Frontal cortex (tissue), 4 donors: Measurements from ENCODE around the gene ZNF398. TPM values are rescaled to one million over a fixed set of nuclear protein-coding genes. Genes with fewer than 3 reads are reported as not detected.
"Not testable (repeated sequence)": the region's sequence is repeated elsewhere in the genome, so short reads cannot be mapped to it uniquely, and the experiment has no call there.

Source experiments
- DNase-seq, 2 donors: peaks; one replicate each; pipeline ENCODE4 v3.0.0; 2012; ENCODE audit warnings: low spot score in 2 of 2
- FAIRE-seq: peaks from 2 replicates; lab custom pipeline; 2012; peaks lifted over from hg19 to GRCh38; lab: Jason Lieb, UNC
- small RNA-seq: library from RNA; depleted of rRNA; stranded (forward); fragments of <200 nt; gene quantifications from one replicate; pipeline ENCODE3, GENCODE V24; 2014
- total RNA-seq: library from RNA; depleted of rRNA; stranded (reverse); fragments of >200 nt; gene quantifications from one replicate; pipeline ENCODE4 v1.2.3, GENCODE V29; 2014
- donor health status: control.
- donor health status: control.
- donor health status: control.

ZNF398 gene
- total RNA-seq, 1 donor from 2014 or later: 19.6 TPM

DNA sequence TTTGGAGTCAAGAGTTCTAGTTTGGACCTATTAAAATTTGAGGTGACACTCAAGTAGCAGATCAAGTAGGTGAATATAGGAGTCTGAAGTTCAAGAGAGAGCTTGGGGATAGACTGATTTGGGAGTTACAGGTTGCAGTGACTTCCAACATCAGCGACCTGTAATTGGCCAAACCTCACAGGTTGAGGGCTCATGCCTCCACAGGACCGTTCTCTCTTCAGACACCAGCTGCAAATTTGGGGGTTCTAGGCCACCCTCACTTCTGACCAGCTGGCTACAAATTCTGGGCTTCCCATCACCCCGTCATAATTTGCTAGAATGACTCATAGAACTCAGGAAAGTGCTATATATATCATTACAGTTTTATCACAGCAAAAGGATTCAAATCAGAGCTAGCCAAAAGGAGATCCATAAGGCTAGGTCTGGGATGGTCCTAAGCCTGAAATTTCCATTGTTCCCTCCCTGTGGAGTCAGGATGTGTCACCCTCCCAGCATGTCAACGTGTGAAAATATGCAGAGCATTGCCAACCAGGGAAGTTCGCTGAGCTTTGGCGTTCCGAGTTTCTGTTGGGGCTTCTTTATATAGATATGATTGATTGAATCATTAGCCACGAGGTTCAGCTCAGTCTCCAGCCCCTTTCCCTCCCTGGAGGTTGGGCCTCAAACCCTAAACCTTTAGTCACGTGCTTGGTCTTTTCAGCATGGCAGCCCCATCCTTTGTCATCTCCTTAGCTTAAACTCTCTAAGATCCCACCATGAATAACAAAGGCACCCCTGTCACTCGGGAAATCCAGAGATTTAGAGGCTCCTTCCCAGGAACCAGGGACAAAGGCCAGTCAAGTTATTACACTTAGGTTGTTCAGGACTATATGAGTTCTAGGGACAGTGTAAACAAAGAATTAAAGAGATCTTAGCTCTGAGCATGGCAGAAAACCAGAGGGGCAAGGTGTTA, 71.5 kb downstream of the ZNF398 start:
- peak in 1 of 2 donors; percentile 51 for DNase-seq
- FAIRE-seq: no peak

DNA sequence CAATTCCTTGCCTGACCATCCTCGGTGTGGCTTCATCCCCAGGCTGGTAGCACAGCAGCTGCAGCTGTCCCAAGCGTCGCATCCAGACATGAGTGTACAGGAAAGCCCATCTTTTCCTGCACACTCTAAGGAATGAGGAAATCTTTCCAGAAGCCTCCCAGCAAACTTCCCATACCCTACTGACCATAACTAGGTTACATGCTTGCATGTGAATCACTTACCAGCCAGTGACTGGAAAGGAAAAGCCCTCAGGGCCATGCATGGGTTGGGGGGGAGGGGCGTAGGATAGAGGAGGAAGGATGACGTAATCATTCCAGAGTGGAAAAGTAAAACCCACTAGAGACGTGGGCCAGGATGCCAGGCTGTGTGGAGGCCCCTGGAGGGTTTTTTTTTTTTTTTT, 73.3 kb downstream of the ZNF398 start:
- no peak for DNase-seq
- no peak for FAIRE-seq

DNA sequence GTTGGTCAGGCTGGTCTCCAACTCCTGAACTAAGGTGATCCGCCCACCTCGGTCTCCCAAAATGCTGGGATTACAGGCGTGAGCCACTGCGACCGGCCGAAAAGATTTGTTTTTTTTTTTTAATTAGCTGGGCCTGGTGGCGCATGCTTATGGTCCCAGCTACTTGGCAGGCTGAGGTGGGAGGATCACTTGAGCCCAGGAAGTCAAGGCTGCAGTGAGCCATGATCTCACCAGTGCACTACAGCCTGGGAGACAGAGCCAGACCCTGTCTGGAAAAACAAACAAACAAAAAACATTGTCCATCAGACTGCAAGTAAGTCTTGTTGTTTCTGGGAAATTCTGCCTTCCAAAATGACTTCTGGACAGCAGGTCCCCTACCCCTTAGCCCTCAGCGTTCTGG, 75.9 kb downstream of the ZNF398 start:
- DNase-seq (no peak), FAIRE-seq (no peak)

DNA sequence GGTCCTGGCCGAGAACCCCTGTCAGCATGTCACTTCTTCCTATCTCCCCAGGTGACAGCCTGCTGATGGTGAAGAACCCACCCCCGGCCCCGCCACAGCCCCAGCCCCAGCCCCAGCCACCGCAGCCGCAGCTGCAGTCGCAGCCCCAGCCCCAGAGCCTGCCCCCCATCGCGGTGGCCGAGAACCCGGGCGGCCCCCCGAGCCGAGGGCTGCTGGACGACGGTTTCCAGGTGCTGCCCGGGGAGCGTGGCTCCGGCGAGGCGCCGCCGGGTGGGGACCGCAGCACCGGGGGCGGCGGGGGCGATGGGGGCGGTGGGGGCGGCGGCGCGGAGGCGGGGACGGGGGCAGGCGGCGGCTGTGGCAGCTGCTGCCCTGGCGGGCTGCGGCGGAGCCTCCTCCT, 76.5 kb downstream of the ZNF398 start:
- FAIRE-seq (no peak), DNase-seq (no peak)

DNA sequence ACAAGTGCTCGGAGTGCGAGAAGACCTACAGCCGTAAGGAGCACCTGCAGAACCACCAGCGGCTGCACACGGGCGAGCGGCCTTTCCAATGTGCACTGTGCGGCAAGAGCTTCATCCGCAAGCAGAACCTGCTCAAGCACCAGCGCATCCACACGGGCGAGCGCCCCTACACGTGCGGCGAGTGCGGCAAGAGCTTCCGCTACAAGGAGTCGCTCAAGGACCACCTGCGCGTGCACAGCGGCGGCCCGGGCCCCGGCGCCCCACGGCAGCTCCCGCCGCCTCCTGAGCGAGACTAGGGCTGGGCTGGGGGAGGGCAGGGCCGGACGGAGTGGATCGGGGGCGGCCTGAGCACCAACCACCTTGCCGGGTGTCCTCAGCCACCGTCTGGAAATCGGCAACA, 77.1 kb downstream of the ZNF398 start:
- FAIRE-seq: no peak
- DNase-seq: no peak

DNA sequence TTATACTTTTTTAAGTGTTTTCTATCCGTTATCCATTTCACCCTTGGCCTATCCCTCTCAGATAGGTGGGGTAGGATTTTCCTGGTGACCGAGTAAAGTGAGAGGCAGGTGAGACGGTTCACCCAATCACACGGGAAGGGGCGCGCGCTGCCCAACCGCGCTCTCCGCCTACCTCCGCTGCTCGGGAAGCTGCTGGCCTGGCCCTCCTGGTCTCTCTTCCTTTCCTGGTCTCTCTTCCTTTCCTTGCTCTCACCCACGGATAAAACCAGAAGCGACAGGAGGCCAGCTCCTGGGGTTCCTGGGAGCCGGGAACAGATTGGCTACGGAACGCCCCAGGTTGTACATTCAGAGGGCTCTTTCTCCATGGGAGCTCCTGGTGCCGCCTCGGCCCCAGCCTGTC, 77.9 kb downstream of the ZNF398 start:
- no peak for FAIRE-seq
- DNase-seq: no peak

DNA sequence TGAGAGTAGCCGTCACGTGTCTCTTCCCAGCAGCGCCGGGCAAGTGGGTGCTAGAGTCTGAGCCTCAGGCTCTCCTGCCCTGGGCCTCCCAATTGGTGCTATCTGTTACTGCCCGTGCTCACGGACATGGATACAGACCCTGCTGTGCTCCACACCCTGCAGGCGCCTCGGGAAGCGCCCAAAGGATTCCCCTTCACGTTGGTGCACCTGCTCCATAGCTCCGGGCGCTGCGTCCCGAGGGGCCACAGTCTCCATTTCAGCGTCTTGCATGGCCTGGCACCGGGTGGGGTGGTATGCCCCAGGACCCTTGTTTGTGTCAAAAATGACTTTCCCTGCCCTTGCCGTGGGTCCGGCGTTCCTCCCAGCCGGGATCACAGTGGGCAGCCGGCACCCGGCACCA, 78.4 kb downstream of the ZNF398 start:
- DNase-seq (no peak), FAIRE-seq (no peak)

DNA sequence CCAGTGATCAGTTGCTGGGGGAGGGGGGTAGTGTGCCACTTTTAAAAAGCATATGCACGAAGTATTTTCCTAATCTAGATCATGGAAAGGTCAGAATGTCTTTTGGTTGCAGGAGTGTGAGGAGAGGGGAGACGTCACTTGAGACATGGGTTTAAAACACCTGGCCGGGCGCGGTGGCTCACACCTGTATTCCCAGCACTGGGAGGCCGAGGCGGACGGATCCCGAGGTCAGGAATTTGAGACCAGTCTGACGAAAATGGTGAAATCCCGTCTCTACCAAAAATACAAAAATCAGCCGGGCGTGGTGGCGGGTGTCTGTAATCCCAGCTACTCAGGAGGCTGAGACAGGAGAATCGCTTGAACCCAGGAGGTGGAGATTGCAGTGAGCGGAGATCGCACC, 79.1 kb downstream of the ZNF398 start:
- FAIRE-seq, DNase-seq: not testable (repeated sequence)

DNA sequence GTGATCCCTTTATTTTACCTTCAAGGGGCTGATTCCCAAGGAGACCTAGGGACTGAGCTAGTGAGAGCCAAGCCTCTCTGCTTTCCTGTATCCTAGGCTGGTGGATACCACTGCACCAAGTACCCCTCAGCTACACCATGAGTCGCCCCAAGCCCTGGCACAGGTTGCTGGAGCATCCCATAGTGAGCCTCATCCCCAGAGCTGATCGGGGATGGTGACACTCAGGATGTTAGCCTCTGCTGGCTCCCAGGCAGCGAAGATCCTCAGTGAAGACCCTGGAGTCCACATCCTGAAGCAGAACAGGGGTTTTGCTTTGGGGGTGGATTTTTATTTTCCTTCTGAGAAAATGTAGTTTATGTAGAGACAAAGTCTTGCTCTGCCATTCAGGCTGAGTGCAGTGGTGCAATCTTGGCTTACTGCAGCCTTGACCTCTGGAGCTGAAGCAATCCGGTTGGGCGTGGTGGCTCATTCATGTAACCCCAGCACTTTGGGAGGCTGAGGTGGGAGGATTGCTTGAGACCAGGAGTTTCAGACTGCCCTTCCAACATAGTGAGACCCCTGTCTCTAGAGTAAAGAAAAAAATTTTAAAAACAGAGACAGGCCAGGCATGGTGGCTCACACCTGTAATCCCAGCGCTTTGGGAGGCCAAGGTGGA, 79.7 kb downstream of the ZNF398 start:
- FAIRE-seq: no peak
- no peak for DNase-seq

DNA sequence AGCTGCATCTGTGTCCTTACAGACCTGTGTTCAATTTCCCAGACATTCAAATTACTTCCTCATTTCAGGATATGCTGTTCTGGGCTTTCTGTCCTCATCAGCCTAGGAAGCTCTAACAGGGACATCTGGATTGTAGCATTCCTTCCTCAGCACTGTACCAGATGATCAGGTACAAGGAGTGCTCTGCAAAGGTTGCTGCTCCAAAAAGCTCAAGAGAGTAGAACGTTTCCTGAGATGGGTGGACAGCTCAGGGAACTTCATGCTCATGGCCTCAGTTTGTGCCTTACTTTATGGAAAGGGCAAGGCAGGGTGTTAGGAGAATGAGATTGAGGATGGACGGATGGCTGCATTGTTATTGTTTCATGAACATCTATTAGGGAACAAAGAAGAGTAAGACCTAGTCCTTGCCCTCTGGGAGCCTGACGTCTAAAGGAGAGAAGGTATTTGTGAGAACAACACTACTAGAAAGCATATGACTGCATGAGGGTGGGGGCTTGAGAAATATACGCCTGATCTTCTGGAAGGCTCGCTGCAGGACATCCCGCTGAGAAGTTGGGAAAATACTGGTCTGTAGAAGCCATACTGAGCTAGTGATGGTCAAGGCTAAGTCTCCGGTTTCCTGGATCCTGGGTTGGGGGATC, 81.7 kb downstream of the ZNF398 start:
- FAIRE-seq (no peak), DNase-seq (no peak)

DNA sequence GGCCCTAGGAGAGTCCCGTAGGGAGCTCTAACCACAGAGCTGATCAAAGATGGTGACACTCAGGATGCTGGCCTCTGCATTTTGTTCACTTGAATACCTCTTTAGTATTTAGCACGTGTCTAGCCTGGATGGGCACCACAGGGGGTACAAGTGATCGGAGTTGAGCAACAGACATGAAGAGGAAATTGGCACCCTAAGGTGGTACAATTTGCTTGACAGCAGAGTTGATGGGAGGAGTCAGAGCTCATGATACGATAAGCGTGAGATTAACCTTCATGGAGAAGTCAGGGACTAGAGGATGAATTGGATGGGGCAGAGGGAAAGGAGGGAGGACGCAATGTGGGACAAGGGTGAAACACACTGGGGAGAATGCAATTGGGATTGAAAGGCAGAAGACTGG, 82.3 kb downstream of the ZNF398 start:
- FAIRE-seq (no peak), DNase-seq (no peak)

DNA sequence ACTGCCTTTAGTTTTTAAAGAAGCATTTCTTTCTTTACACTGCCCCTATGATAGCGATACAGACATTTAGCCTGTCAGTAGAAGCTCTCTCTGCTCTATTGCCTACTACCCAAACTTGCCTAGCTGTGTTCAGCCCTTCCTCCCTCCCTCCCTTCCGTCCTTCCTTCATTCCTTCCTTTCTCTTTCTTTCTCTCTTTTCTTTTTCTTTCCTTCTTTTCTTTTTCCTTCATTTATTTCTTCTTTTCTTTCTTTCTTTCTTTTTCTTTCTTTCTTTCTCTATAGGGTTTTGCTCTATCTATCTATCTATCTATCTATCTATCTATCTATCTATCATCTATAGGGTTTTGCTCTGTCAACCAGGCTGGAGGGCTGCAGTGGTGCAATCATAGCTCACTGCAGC, 85.1 kb downstream of the ZNF398 start:
- FAIRE-seq: no peak
- DNase-seq: no peak

Small RNA genes lying within 50 kb of the gene (small RNA-seq; reads per million reads assigned to genes)
- gene AC004890.1 (not detected), gene RN7SL521P (0.23 reads per million)

Other genes with a start within 250 kb of the ZNF398 start
- gene PDIA4, start 118.9 kb upstream of the ZNF398 start, total RNA-seq: 68.9 TPM
- gene ZNF786, start 56.7 kb upstream of the ZNF398 start, total RNA-seq: 18.3 TPM
- 6.9 TPM for gene ZNF425, start 21.1 kb upstream of the ZNF398 start, total RNA-seq
- gene ZNF282, start 48.1 kb downstream of the ZNF398 start, total RNA-seq: 20.8 TPM
- gene ZNF212, start 92.2 kb downstream of the ZNF398 start, total RNA-seq: 6.1 TPM
- 12.2 TPM for gene ZNF783, start 114.7 kb downstream of the ZNF398 start, total RNA-seq